Stimulated activated CD8-positive, alpha-beta memory T cell treated with anti-CD3 and anti-CD28 coated beads, Interleukin-12 subunit alpha, Interleukin-12 subunit beta, amount 100 ng/mL, for 1 hour (primary cell): Measurements from ENCODE around the gene ZP1.
A peak's percentile ranks its signal among the peaks of the same experiment; 100 is the strongest.
"Not testable (repeated sequence)": the region's sequence is repeated elsewhere in the genome, so short reads cannot be mapped to it uniquely, and the experiment has no call there.

Experiments used
- DNase-seq: peaks from one replicate; pipeline ENCODE4 v3.0.0-alpha.2; 2020; ENCODE audit warnings: low read depth

The ZP1 gene

GRCh38 chr11:60878245-60879101 lies 11.1 kb downstream of the ZP1 start:
- DNase-seq: no peak

GRCh38 chr11:60879104-60879503 lies 11.8 kb downstream of the ZP1 start:
- DNase-seq: no peak

GRCh38 chr11:60879971-60880588 lies 12.7 kb downstream of the ZP1 start:
- no peak for DNase-seq

GRCh38 chr11:60880643-60881282 lies 13.4 kb downstream of the ZP1 start:
- no peak for DNase-seq

- DNase-seq: no peak
These were observed 20.2 kb downstream of the ZP1 start for GRCh38 chr11:60887556-60887955.

GRCh38 chr11:60889869-60890311 lies 22.5 kb downstream of the ZP1 start:
- no peak for DNase-seq

GRCh38 chr11:60890696-60891095 lies 23.4 kb downstream of the ZP1 start:
- no peak for DNase-seq

GRCh38 chr11:60891103-60891741 lies 23.9 kb downstream of the ZP1 start:
- DNase-seq: no peak

- no peak for DNase-seq
These were observed 28.3 kb downstream of the ZP1 start for GRCh38 chr11:60895687-60896086.

GRCh38 chr11:60897496-60897895 lies 30.2 kb downstream of the ZP1 start:
- DNase-seq: no peak

- no peak for DNase-seq
These were observed 31.9 kb downstream of the ZP1 start for GRCh38 chr11:60899046-60899936.

- DNase-seq: no peak
These were observed 32.6 kb downstream of the ZP1 start for GRCh38 chr11:60899977-60900376.

GRCh38 chr11:60900673-60901404 lies 33.5 kb downstream of the ZP1 start:
- DNase-seq: no peak

GRCh38 chr11:60902625-60903024 lies 35.3 kb downstream of the ZP1 start:
- no peak for DNase-seq

- DNase-seq: no peak
These were observed 37.7 kb downstream of the ZP1 start for GRCh38 chr11:60905047-60905446.

- no peak for DNase-seq
These were observed 38.3 kb downstream of the ZP1 start for GRCh38 chr11:60905551-60906113.

GRCh38 chr11:60906132-60906972 lies 39.0 kb downstream of the ZP1 start, which contains the start of gene PRPF19:
Gene PRPF19, minus strand, starts transcription at chr11:60906585. Its CDS starts 203 bp downstream, at chr11:60906382.
- DNase-seq: peak; percentile 96

GRCh38 chr11:60908803-60909202 lies 41.5 kb downstream of the ZP1 start:
- DNase-seq: no peak

GRCh38 chr11:60909680-60910280 lies 42.4 kb downstream of the ZP1 start:
- DNase-seq: not testable (repeated sequence)
